A673 (cell line): Measurements from ENCODE around the gene FOSL1.

Experiments used
- EZH2 ChIP-seq: fragments of 200-600 bp; sonication (generic); IDR thresholded peaks from 2 replicates; pipeline ENCODE4 v1.6.1; 2017; ENCODE audit warnings: borderline replicate concordance, low read depth, mild to moderate bottlenecking, mixed read lengths, antibody characterized with exemption, low read length; ENCODE audit not compliant: poor library complexity, severe bottlenecking
- TF ChIP-seq, protein P1 (sequence below): fragments of 300-800, 200-600 bp; sonication (generic); conservative IDR thresholded peaks from 2 replicates; pipeline ENCODE4 v1.5.1; 2017; ENCODE audit warnings: low read depth, mild to moderate bottlenecking, antibody characterized with exemption, low read length, moderate library complexity, mixed read lengths

DNA sequence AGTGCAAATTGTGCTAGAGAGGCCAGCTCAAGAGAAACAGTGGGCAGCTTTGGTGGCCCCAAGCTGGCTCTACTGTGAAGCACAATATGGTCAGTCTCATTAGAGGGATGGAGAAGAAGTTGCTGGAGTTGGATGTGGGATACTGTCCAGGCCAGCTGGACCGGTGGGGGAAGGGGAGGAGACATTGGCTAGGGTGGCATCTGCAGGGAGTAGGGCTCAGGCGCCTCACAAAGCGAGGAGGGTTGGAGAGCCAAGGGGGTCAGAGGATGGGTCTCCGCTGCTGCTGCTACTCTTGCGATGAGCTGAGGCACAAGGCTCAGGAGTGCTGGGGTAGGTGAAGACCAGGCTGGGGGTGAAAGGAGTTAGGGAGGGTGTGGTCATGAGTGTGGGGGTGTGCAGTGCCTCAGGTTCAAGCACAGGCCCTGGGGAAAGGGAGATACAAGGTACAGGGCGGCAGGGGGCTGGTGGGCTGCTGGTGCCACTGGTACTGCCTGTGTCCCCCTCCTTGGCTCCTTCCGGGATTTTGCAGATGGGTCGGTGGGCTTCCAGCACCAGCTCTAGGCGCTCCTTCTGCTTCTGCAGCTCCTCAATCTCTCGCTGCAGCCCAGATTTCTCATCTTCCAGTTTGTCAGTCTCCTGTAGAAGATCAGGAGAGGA is 7.4 kb downstream of the FOSL1 start:
- no peak for TF ChIP-seq EZH2
- TF ChIP-seq, protein P1, sequence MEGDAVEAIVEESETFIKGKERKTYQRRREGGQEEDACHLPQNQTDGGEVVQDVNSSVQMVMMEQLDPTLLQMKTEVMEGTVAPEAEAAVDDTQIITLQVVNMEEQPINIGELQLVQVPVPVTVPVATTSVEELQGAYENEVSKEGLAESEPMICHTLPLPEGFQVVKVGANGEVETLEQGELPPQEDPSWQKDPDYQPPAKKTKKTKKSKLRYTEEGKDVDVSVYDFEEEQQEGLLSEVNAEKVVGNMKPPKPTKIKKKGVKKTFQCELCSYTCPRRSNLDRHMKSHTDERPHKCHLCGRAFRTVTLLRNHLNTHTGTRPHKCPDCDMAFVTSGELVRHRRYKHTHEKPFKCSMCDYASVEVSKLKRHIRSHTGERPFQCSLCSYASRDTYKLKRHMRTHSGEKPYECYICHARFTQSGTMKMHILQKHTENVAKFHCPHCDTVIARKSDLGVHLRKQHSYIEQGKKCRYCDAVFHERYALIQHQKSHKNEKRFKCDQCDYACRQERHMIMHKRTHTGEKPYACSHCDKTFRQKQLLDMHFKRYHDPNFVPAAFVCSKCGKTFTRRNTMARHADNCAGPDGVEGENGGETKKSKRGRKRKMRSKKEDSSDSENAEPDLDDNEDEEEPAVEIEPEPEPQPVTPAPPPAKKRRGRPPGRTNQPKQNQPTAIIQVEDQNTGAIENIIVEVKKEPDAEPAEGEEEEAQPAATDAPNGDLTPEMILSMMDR: no peak
